Measurements from ENCODE around the gene PRRT3.

Gene PRRT3

GRCh38 chr3:9951962-9952805 lies at the start of gene PRRT3:
Gene PRRT3 (minus strand): TSS chr3:9952408. CDS start chr3:9950115, 2,293 bp downstream.
- H4K20me1 ChIP-seq, result peaks cover 0 to 28% (median 0%) of the 10 kb centered on the region in 11 experiments; a peak in 3 of 22 replicates
- H3K9ac ChIP-seq, result peak within 1 kb of the TSS; percentile 61 to 81 (median 74)
- no peak for TF ChIP-seq Cebpa-rat (IDR thresholded peaks at IDR 0.05)
- H3K27me3 ChIP-seq, result no peaks in the 10 kb centered on the region
- peaks cover 0 to 26% (median 8%) of the 10 kb centered on the region in 11 experiments; a peak in 17 of 22 replicates for H3K36me3 ChIP-seq
- H3K27ac ChIP-seq, result peak within 1 kb of the TSS in 8 of 11 experiments; percentile 17 to 57 (median 44); a peak in 13 of 22 replicates
- H3K9me3 ChIP-seq (replicated peaks in 1 of 11), result no peaks in the 10 kb centered on the region
- H3K4me3 ChIP-seq, result peak within 1 kb of the TSS; percentile 69 to 84 (median 75)
- peaks cover 28 to 59% (median 44%) of the 10 kb centered on the region in 10 experiments for H3K4me1 ChIP-seq
- H3K4me2 ChIP-seq, result peak within 1 kb of the TSS; percentile 82 to 100 (median 98)

- peaks cover 21 to 100% (median 84%) of the 10 kb centered on the region in 11 experiments for H3K36me3 ChIP-seq
- peaks cover 0 to 19% (median 3%) of the 10 kb centered on the region in 11 experiments; a peak in 8 of 22 replicates for H4K20me1 ChIP-seq
- H3K4me3 ChIP-seq, result no peak overlapping the region
- H3K27ac ChIP-seq, result no peak overlapping the region
- H3K9me3 ChIP-seq (replicated peaks in 1 of 11), result no peaks in the 10 kb centered on the region
- no peak overlapping the region for H3K4me2 ChIP-seq
- H3K9ac ChIP-seq, result no peak overlapping the region
- no peaks in the 10 kb centered on the region for H3K4me1 ChIP-seq
- no peaks in the 10 kb centered on the region for H3K27me3 ChIP-seq
- no peak for TF ChIP-seq Cebpa-rat (IDR thresholded peaks at IDR 0.05)
These were observed 48.5 kb upstream of the PRRT3 start for GRCh38 chr3:10000686-10001085.

GRCh38 chr3:9994086-9994844 lies 42.1 kb upstream of the PRRT3 start:
- Histone ChIP-seq H4K20me1 (peaks cover 0 to 28% (median 7%) of the 10 kb centered on the region in 11 experiments; a peak in 9 of 22 replicates), H3K36me3 (peaks cover 7 to 98% (median 66%) of the 10 kb centered on the region in 11 experiments; a peak in 21 of 22 replicates), H3K9ac (no peak overlapping the region), H3K27ac (no peak overlapping the region), H3K27me3 (no peaks in the 10 kb centered on the region), H3K4me1 (no peaks in the 10 kb centered on the region), H3K9me3 (replicated peaks in 1 of 11) (no peaks in the 10 kb centered on the region), H3K4me2 (no peak overlapping the region), H3K4me3 (no peak overlapping the region)
- TF ChIP-seq Cebpa-rat (IDR thresholded peaks at IDR 0.05), result 0 out of 22 replicates have a peak, but pooled peaks of 1 of the 11 experiments have one; percentile 9

- Histone ChIP-seq H3K9ac (peak overlapping the region; percentile 83 to 93 (median 86)), H3K36me3 (peaks cover 18 to 72% (median 35%) of the 10 kb centered on the region in 11 experiments; a peak in 21 of 22 replicates), H3K27me3 (no peaks in the 10 kb centered on the region), H3K9me3 (replicated peaks in 1 of 11) (no peaks in the 10 kb centered on the region), H3K4me2 (peak overlapping the region; percentile 71 to 99 (median 94)), H3K4me1 (peaks cover 22 to 38% (median 30%) of the 10 kb centered on the region in 10 experiments), H4K20me1 (peaks cover 0 to 38% (median 15%) of the 10 kb centered on the region in 11 experiments; a peak in 13 of 22 replicates), H3K27ac (peak overlapping the region; percentile 77 to 88 (median 84)), H3K4me3 (peak overlapping the region; percentile 81 to 99 (median 88))
- TF ChIP-seq Cebpa-rat (IDR thresholded peaks at IDR 0.05), result no peak
These were observed 34.1 kb upstream of the PRRT3 start for GRCh38 chr3:9986230-9986725.

GRCh38 chr3:9980251-9980650 lies 28.0 kb upstream of the PRRT3 start:
- H3K9me3 ChIP-seq (replicated peaks in 1 of 11), result no peaks in the 10 kb centered on the region
- peaks cover 5 to 58% (median 14%) of the 10 kb centered on the region in 10 experiments for H3K4me1 ChIP-seq
- 0 out of 22 replicates have a peak overlapping the region, but pooled peaks of 1 of the 11 experiments have one; percentile 13 for H3K4me2 ChIP-seq
- H4K20me1 ChIP-seq, result peaks cover 0 to 49% (median 25%) of the 10 kb centered on the region in 11 experiments; a peak in 15 of 22 replicates
- H3K9ac ChIP-seq, result no peak overlapping the region
- no peak overlapping the region for H3K4me3 ChIP-seq
- no peak for TF ChIP-seq Cebpa-rat (IDR thresholded peaks at IDR 0.05)
- H3K27me3 ChIP-seq, result no peaks in the 10 kb centered on the region
- peaks cover 64 to 100% (median 81%) of the 10 kb centered on the region in 11 experiments for H3K36me3 ChIP-seq
- no peak overlapping the region for H3K27ac ChIP-seq

- H3K36me3 ChIP-seq, result peaks cover 72 to 100% (median 88%) of the 10 kb centered on the region in 11 experiments
These were observed 26.6 kb upstream of the PRRT3 start for GRCh38 chr3:9978710-9979305.

GRCh38 chr3:9976721-9977709 lies 24.8 kb upstream of the PRRT3 start:
- H3K9ac ChIP-seq, result peak overlapping the region in 5 of 11 experiments; percentile 6 to 38 (median 27); a peak in 4 of 22 replicates
- no peak for TF ChIP-seq Cebpa-rat (IDR thresholded peaks at IDR 0.05)
- no peaks in the 10 kb centered on the region for H3K27me3 ChIP-seq
- peak overlapping the region in 8 of 11 experiments; percentile 8 to 56 (median 39); a peak in 13 of 22 replicates for H3K27ac ChIP-seq
- H3K9me3 ChIP-seq (replicated peaks in 1 of 11), result no peaks in the 10 kb centered on the region
- peaks cover 0 to 39% (median 5%) of the 10 kb centered on the region in 10 experiments; a peak in 8 of 20 replicates for H3K4me1 ChIP-seq
- H3K36me3 ChIP-seq, result peaks cover 82 to 100% (median 96%) of the 10 kb centered on the region in 11 experiments
- H3K4me2 ChIP-seq, result peak overlapping the region in 2 of 11 experiments; percentile 14 to 15; a peak in 2 of 22 replicates
- H3K4me3 ChIP-seq, result no peak overlapping the region
- H4K20me1 ChIP-seq, result peaks cover 0 to 33% (median 18%) of the 10 kb centered on the region in 11 experiments; a peak in 13 of 22 replicates

More at GRCh38 chr3:9978710-9979305, 26.6 kb upstream of the PRRT3 start:
- Histone ChIP-seq H3K9ac (no peak overlapping the region), H3K4me1 (peaks cover 0 to 46% (median 11%) of the 10 kb centered on the region in 10 experiments; a peak in 10 of 20 replicates), H3K4me3 (no peak overlapping the region), H3K4me2 (no peak overlapping the region), H4K20me1 (peaks cover 0 to 47% (median 25%) of the 10 kb centered on the region in 11 experiments; a peak in 14 of 22 replicates), H3K27ac (peak overlapping the region in 2 of 11 experiments; percentile 6 to 56; a peak in 2 of 22 replicates), H3K9me3 (replicated peaks in 1 of 11) (no peaks in the 10 kb centered on the region), H3K27me3 (no peaks in the 10 kb centered on the region)
- TF ChIP-seq Cebpa-rat (IDR thresholded peaks at IDR 0.05), result no peak

Measured in BLaER1 treated with 17β-estradiol and CSF1 and Interleukin-3, amounts not matched to agents 10 nM and 100 nM (cell line).